ENCODE measurements around the gene ZNF117. TPM values are rescaled to one million over a fixed set of nuclear protein-coding genes. Genes with fewer than 3 reads are reported as not detected.

The ZNF117 gene
- total and polyA plus RNA-seq, 2 of the 4 experiments (the other 2 are of a cell fraction) = 2.9 to 4.0 TPM

- no peak overlapping the region for H2BK120ac ChIP-seq (ENCODE audit: low read depth, low read length)
- ATAC-seq (ENCODE audit: low read depth) = no peak
- no peak overlapping the region for H3K14ac ChIP-seq (replicated peaks; ENCODE audit: low read depth, low read length)
- TF ChIP-seq CTCF (conservative IDR thresholded peaks at IDR 0.05; ENCODE audit: low read depth, low read length) (no peak), NFE2L2 (IDR thresholded peaks at IDR 0.05; ENCODE audit: low read depth, low read length) (no peak), RCOR1 (IDR thresholded peaks at IDR 0.05; ENCODE audit: insufficient replicate concordance, low read length) (no peak), BHLHE40 (IDR thresholded peaks at IDR 0.05; ENCODE audit: low read depth, low read length) (no peak), MAZ (IDR thresholded peaks at IDR 0.05; ENCODE audit: borderline replicate concordance, low read depth, low read length) (no peak), CEBPB (IDR thresholded peaks at IDR 0.05; ENCODE audit: low read depth, low read length) (no peak)
- no peak overlapping the region for H4K8ac ChIP-seq (ENCODE audit: low read depth in 2 of 2, low read length in 2 of 2)
- H3K4me3 ChIP-seq (ENCODE audit: insufficient read depth, low read depth, low read length) = no peak overlapping the region
- H3K4me1 ChIP-seq (ENCODE audit: control insufficient read depth, insufficient read depth, low read length) = no peaks in the 10 kb centered on the region
- H3K9me3 ChIP-seq (ENCODE audit: control insufficient read depth, insufficient read depth, low read length) = peaks cover 40% of the 10 kb centered on the region
- no peaks in the 10 kb centered on the region for H3K9me1 ChIP-seq (ENCODE audit: insufficient read depth, low read length)
- no peaks in the 10 kb centered on the region for H3K27me3 ChIP-seq (ENCODE audit: control insufficient read depth, insufficient read depth, low read length)
- H2AK5ac ChIP-seq (ENCODE audit: low read depth, low read length) = no peak overlapping the region
- H2AFZ ChIP-seq (replicated peaks; ENCODE audit: low read length, poor library complexity) = no peak overlapping the region
- no peak for DNase-seq
- no peaks in the 10 kb centered on the region for H4K20me1 ChIP-seq (ENCODE audit: insufficient read depth, low read length)
- H3K9ac ChIP-seq (ENCODE audit: low read depth, low read length) = no peak overlapping the region
- no peak overlapping the region for H3K23ac ChIP-seq (ENCODE audit: low read depth, low read length)
- dilution Hi-C loops (cut with HindIII; ENCODE audit: low sequenced_read_pairs, unreplicated experiment) (no loop called here), intact Hi-C loops (cut with micrococcal nuclease) (no loop called here), in situ Hi-C loops (cut with MboI; ENCODE audit: low sequenced_read_pairs) (no loop called here)
- CTCF ChIA-PET = no interaction called here
- H3K4ac ChIP-seq (ENCODE audit: low read depth, low read length) = no peak overlapping the region
- POLR2A ChIA-PET (ENCODE audit: unreplicated experiment) = no interaction called here
- H3K36me3 ChIP-seq (ENCODE audit: control insufficient read depth, insufficient read depth, low read length) = peaks cover 11% of the 10 kb centered on the region
- no peak overlapping the region for H2BK5ac ChIP-seq (ENCODE audit: low read depth, low read length, poor library complexity, severe bottlenecking)
- no peak overlapping the region for H4K5ac ChIP-seq (ENCODE audit: low read depth, low read length)
- no peak overlapping the region for H3K56ac ChIP-seq (ENCODE audit: extremely low read depth, insufficient read depth, low read length)
- no peak overlapping the region for H2BK20ac ChIP-seq (ENCODE audit: low read depth, low read length)
- no peak overlapping the region for H3K4me2 ChIP-seq (ENCODE audit: low read depth, low read length)
- H3K18ac ChIP-seq (ENCODE audit: low read depth, low read length) = no peak overlapping the region
- H3K79me1 ChIP-seq (ENCODE audit: low read depth in 1 of 2, low read length in 2 of 2) = no peaks in the 10 kb centered on the region
- H2BK15ac ChIP-seq (ENCODE audit: low read depth, low read length) = no peak overlapping the region
- no CpG with 5 or more reads among the region's 5 CpGs for WGBS, 2 experiments (ENCODE audit: extremely low coverage in 2 of 2, insufficient read length in 1 of 2)
- no TSS peak for BruUV-seq (replicated peaks)
- H2AK9ac ChIP-seq (replicated peaks; ENCODE audit: low read depth, low read length, poor library complexity) = no peak overlapping the region
- H3K27ac ChIP-seq (ENCODE audit: insufficient read depth, low read length) = no peak overlapping the region
- H4K91ac ChIP-seq (ENCODE audit: insufficient read depth, low read depth, low read length) = no peak overlapping the region
Measured at GRCh38 chr7:64978497-64979203, 12.2 kb downstream of the ZNF117 start.

Data from IMR-90 (cell line).